Liver (tissue), 3 donors: ENCODE data around the gene PDE3A.

Experiments
- EGR1 ChIP-seq, 2 donors: IDR thresholded peaks; 2 replicates each; pipeline ENCODE4 v1.6.1; 2016 to 2018; ENCODE audit warnings: antibody characterized with exemption in 2 of 2, low read depth in 2 of 2
- TF ChIP-seq, protein P1 (sequence below): fragments of 150-350 bp; IDR thresholded peaks from 2 replicates; pipeline ENCODE4 v1.5.1; 2017; ENCODE audit warnings: improper control_type of control experiment, low read depth, low read length; ENCODE audit not compliant: missing input control
- TF ChIP-seq, protein P2 (sequence below): IDR thresholded peaks from 2 replicates; pipeline ENCODE4 v1.6.1; 2016; ENCODE audit warnings: antibody characterized with exemption
- donor health status: healthy.
- donor health status: healthy.

DNA sequence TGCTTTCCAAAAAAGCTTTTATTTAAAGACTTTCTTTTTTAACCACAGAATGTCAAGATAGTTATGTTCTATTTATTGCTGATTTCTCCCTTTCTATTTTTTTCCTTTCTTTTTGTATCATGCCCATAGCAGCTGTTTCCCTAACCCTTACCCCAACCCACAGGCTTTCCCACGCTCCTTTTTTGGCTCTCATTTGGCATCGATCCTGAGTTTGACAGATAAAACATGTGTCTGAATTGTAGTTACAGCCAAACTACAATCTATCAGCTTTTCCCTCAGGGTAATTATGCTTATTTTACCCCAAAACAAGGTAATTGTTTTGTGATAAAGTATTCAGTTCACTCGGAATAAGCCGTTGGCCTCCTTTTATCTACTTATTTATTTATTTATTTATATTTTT, 46.7 kb downstream of the PDE3A start:
- TF ChIP-seq, protein P1, sequence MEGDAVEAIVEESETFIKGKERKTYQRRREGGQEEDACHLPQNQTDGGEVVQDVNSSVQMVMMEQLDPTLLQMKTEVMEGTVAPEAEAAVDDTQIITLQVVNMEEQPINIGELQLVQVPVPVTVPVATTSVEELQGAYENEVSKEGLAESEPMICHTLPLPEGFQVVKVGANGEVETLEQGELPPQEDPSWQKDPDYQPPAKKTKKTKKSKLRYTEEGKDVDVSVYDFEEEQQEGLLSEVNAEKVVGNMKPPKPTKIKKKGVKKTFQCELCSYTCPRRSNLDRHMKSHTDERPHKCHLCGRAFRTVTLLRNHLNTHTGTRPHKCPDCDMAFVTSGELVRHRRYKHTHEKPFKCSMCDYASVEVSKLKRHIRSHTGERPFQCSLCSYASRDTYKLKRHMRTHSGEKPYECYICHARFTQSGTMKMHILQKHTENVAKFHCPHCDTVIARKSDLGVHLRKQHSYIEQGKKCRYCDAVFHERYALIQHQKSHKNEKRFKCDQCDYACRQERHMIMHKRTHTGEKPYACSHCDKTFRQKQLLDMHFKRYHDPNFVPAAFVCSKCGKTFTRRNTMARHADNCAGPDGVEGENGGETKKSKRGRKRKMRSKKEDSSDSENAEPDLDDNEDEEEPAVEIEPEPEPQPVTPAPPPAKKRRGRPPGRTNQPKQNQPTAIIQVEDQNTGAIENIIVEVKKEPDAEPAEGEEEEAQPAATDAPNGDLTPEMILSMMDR, result no peak
- TF ChIP-seq, protein P2, sequence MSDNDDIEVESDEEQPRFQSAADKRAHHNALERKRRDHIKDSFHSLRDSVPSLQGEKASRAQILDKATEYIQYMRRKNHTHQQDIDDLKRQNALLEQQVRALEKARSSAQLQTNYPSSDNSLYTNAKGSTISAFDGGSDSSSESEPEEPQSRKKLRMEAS, result no peak
- TF ChIP-seq EGR1 (IDR thresholded peaks at IDR 0.05; ENCODE audit: low read depth in 2 of 2), result no peak
